Kidney (tissue), 14 donors: ENCODE data around the gene FABP3. TPM values are rescaled to one million over a fixed set of nuclear protein-coding genes. Genes with fewer than 3 reads are reported as not detected.

Source experiments
- DNase-seq, 5 donors: peaks; one replicate each; pipeline ENCODE4 v3.0.0-alpha.2; 2013 to 2020
- FAIRE-seq: peaks from 2 replicates; lab custom pipeline; 2012; peaks lifted over from hg19 to GRCh38; lab: Jason Lieb, UNC
- H3K27ac ChIP-seq, 2 donors: one replicate each; pipeline ENCODE4 v1.7.0; 2013; ENCODE audit warnings: low read depth in 2 of 2, low read length in 2 of 2, inconsistent platforms in 1 of 2
- H3K27me3 ChIP-seq: one replicate; pipeline ENCODE4 v1.7.1; 2013; ENCODE audit warnings: low read length, inconsistent platforms; ENCODE audit not compliant: control insufficient read depth, insufficient read depth
- H3K36me3 ChIP-seq, 3 donors: one replicate each; pipeline versions ENCODE4 v1.7.0 to v1.7.1; 2013; ENCODE audit warnings: low read length in 3 of 3, control low read depth in 1 of 3, inconsistent platforms in 1 of 3; ENCODE audit not compliant: insufficient read depth in 3 of 3, control insufficient read depth in 2 of 3
- H3K4me1 ChIP-seq, 3 donors: one replicate each; pipeline versions ENCODE4 v1.7.0 to v1.7.1; 2013; ENCODE audit warnings: low read length in 3 of 3, inconsistent platforms in 1 of 3, low read depth in 1 of 3; ENCODE audit not compliant: control insufficient read depth in 2 of 3, insufficient read depth in 2 of 3
- H3K4me3 ChIP-seq, 3 donors: one replicate each; pipeline versions ENCODE4 v1.7.0 to v1.8.1; 2013; ENCODE audit warnings: low read length in 3 of 3, control low read depth in 1 of 3, inconsistent platforms in 1 of 3
- H3K9ac ChIP-seq, 3 donors: one replicate each; pipeline versions ENCODE4 v1.7.0 to v1.7.1; 2013; ENCODE audit warnings: low read length in 3 of 3, control low read depth in 1 of 3, inconsistent platforms in 1 of 3
- H3K9me3 ChIP-seq, 3 donors: one replicate each; pipeline versions ENCODE4 v1.7.0 to v1.7.1; 2013; ENCODE audit warnings: low read length in 3 of 3, control low read depth in 1 of 3, inconsistent platforms in 1 of 3; ENCODE audit not compliant: control insufficient read depth in 2 of 3, insufficient read depth in 1 of 3
- intact Hi-C: fragments of 100-400 bp; cut with DNase I; formaldehyde crosslinking; loops from one replicate; pipeline ENCODE4 v1.11.1; 2022
- polyA plus RNA-seq: library from polyadenylated mRNA; stranded (reverse); fragments of 350-450 nt; fragmentation: Illumina TruSeq; extraction: RNeasy Lipid Tissue Mini Kit (QIAGEN cat#74804); gene quantifications from one replicate; pipeline ENCODE4 v1.2.3, GENCODE V29; 2014; ENCODE audit warnings: low read depth, low replicate concordance; ENCODE audit not compliant: insufficient read depth
- total RNA-seq: library from RNA; stranded (reverse); fragmentation: NEBNext Ultra II Directional; extraction: Animal tissue kit (Norgen Biotek cat#: 25700); gene quantifications from one replicate; pipeline ENCODE4 v1.2.1, GENCODE V29; 2021
- TF ChIP-seq, protein P1 (sequence below): IDR thresholded peaks from 3 replicates; pipeline ENCODE4 v1.5.1; 2012; ENCODE audit warnings: mild to moderate bottlenecking, moderate library complexity, borderline replicate concordance; ENCODE audit not compliant: insufficient read depth; ENCODE audit errors: extremely low read depth
- donor health status: control.
- donor health status: control.
- donor health status: control.
- donor health status: control.
- donor health status: control.
- donor health status: DM: yes; HTN: yes; CAD: no.
- donor health status: Normal renal cell carcinoma (clear cell type).

The FABP3 gene
- total and polyA plus RNA-seq, 2 donors from 2014 or later: 25.0 to 542 TPM

DNA sequence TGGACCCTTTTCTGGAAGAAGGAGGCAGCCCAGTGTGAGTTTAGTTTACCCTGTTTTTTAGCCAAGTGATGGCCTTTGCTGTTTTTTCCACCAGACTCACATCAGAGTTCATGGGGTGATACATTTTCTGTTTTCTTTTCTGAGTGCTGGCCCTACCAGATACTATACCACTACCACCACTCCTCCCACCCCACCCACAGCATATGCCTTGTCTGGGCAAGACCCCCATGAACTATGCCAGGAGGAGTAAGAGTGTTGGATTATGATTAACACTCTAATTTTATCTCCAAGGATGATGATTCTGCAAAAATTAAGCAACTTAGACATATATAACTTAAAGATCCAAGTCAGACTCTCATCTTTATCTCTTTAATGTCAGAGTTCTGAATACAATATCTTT is 26.1 kb downstream of the FABP3 start:
- no peak for DNase-seq
- H3K4me3 ChIP-seq: no peak overlapping the region
- intact Hi-C loops: no loop called here
- no peak overlapping the region for H3K27ac ChIP-seq
- H3K9ac ChIP-seq: no peak overlapping the region
- no peaks in the 10 kb centered on the region for H3K27me3 ChIP-seq
- H3K4me1 ChIP-seq: peaks cover 0 to 3% (median 0%) of the 10 kb centered on the region in 3 donors
- TF ChIP-seq, protein P1, sequence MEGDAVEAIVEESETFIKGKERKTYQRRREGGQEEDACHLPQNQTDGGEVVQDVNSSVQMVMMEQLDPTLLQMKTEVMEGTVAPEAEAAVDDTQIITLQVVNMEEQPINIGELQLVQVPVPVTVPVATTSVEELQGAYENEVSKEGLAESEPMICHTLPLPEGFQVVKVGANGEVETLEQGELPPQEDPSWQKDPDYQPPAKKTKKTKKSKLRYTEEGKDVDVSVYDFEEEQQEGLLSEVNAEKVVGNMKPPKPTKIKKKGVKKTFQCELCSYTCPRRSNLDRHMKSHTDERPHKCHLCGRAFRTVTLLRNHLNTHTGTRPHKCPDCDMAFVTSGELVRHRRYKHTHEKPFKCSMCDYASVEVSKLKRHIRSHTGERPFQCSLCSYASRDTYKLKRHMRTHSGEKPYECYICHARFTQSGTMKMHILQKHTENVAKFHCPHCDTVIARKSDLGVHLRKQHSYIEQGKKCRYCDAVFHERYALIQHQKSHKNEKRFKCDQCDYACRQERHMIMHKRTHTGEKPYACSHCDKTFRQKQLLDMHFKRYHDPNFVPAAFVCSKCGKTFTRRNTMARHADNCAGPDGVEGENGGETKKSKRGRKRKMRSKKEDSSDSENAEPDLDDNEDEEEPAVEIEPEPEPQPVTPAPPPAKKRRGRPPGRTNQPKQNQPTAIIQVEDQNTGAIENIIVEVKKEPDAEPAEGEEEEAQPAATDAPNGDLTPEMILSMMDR: no peak
- no peaks in the 10 kb centered on the region for H3K9me3 ChIP-seq
- FAIRE-seq: no peak
- H3K36me3 ChIP-seq: peaks cover 0 to 12% (median 2%) of the 10 kb centered on the region in 3 donors

DNA sequence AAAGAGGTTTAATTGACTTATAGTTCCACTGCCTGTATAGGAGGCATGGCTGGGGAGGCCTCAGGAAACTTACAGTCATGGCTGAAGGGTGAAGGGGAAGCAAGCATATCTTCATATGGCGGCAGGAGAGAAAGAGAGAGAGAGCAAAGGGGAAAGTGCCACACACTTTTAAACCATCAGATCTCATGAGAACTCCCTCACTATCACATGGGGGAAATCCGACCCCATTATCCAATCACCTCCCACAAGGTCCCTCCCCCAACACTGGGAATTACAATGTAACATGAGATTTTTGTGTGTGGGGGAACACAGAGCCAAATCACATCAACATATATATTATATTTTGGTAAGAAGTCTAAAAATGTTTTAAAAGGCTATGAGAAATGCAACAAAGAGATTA is 27.2 kb downstream of the FABP3 start:
- no peak overlapping the region for H3K27ac ChIP-seq
- no peaks in the 10 kb centered on the region for H3K9me3 ChIP-seq
- no peak overlapping the region for H3K4me3 ChIP-seq
- intact Hi-C loops: no loop called here
- H3K27me3 ChIP-seq: no peaks in the 10 kb centered on the region
- peak in 2 of 5 donors; percentile 19 to 23 for DNase-seq
- H3K4me1 ChIP-seq: peaks cover 0 to 3% (median 0%) of the 10 kb centered on the region in 3 donors
- H3K9ac ChIP-seq: no peak overlapping the region
- peaks cover 0 to 12% (median 2%) of the 10 kb centered on the region in 3 donors for H3K36me3 ChIP-seq
- no peak for FAIRE-seq
- TF ChIP-seq, protein P1: no peak

DNA sequence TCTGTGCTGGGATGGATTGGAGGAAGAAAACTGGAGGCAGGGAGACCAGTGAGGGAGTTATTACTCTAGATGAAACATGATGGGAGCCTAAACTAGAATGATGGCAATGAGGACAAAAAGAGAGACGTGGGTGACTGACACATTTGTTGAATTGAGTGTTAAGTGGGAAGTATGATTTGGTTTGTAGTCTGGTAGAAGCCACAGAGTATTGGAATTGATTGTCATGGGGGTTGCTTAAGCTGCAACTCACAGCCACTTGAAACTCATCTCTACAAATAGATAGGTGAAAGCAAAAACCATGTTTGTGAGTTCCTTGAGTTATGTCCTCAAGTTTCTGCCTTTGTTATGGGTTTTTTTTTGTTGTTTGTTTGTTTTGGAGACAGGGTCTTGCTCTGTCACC is 28.4 kb downstream of the FABP3 start:
- Histone ChIP-seq H3K36me3 (peaks cover 0 to 8% (median 0%) of the 10 kb centered on the region in 3 donors), H3K27me3 (no peaks in the 10 kb centered on the region), H3K4me3 (no peak overlapping the region), H3K27ac (no peak overlapping the region), H3K9me3 (no peaks in the 10 kb centered on the region), H3K9ac (no peak overlapping the region), H3K4me1 (peaks cover 0 to 3% (median 0%) of the 10 kb centered on the region in 3 donors)
- DNase-seq (no peak), FAIRE-seq (no peak)
- intact Hi-C loops: no loop called here
- TF ChIP-seq, protein P1: no peak
